ENCODE data around the gene CD6.

Gene CD6

DNA sequence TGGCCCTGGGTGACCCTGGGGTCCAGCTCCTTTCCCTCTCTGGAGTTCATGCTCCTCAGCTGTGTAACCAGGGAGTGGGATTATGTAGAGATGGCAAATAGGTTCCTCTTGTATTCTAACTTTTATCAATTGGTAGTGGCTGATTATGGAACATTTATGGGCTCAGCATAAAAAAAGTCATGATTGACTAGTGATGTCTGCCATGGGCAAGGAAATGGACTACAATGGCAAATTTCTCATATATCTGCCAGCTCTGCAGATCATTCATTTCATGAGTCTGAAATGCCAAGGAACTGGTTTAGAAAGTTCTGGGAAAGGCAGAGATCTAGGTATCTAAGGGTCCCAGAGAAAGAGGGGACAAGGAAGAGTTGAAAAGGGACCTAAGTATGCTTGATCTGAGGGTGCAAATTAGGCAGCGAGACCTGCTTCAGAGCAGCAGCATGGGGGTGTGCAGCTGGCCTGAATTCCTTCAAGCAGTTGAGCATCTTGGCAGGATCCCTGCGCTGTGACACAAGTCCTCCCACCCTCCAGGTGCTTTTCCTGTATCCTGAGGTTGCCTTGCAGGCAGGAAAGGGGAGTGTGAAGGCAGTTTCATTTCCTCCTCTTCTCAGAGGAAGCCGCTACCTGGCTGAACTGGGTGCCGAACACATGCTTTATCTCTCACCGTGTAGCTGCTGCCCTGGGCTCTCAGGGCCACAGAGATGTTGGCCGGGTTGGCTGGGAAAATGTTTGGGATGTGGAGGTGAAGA lies 29.9 kb upstream of the CD6 start:
- no peak for TF ChIP-seq PAX5 (IDR thresholded peaks at IDR 0.05; ENCODE audit: insufficient read depth, low read length, severe bottlenecking)
- peak; percentile 53; the same call in 1 of the 2 replicates for TF ChIP-seq SPI1 (IDR thresholded peaks at IDR 0.05; ENCODE audit: low read depth, low read length)
- DNase-seq (ENCODE audit: insufficient read length, low spot score) = no peak
- no peak for FAIRE-seq

DNA sequence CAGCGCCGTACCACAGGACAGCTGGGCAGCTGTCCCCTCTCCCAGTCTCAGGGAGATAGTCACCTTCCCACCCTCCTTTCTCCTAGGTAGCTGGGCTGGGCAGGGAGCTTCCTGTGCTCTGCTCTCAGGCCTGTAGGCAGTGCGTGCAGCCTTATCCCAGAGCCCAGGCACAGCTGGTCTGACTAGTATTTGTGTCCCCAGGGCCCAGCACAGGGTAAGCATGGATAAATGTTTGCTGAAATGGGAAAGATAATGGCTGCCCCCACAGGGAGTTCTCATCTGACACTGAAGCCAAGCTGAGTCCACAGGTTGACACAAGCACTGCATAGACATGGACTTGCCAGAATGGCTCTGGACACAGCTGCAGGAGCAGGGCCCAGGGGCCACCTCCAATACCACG lies 29.3 kb upstream of the CD6 start:
- FAIRE-seq (no peak), DNase-seq (ENCODE audit: insufficient read length, low spot score) (no peak)
- TF ChIP-seq POU2F2 (IDR thresholded peaks at IDR 0.05; ENCODE audit: low read depth, low read length) (no peak), SPI1 (IDR thresholded peaks at IDR 0.05; ENCODE audit: low read depth, low read length) (no peak), PAX5 (IDR thresholded peaks at IDR 0.05; ENCODE audit: insufficient read depth, low read length, severe bottlenecking) (no peak), TAF1 (IDR thresholded peaks at IDR 0.05; ENCODE audit: low read depth, low read length) (no peak), POLR2AphosphoS5 (IDR thresholded peaks at IDR 0.05; ENCODE audit: low read depth, low read length) (no peak)

DNA sequence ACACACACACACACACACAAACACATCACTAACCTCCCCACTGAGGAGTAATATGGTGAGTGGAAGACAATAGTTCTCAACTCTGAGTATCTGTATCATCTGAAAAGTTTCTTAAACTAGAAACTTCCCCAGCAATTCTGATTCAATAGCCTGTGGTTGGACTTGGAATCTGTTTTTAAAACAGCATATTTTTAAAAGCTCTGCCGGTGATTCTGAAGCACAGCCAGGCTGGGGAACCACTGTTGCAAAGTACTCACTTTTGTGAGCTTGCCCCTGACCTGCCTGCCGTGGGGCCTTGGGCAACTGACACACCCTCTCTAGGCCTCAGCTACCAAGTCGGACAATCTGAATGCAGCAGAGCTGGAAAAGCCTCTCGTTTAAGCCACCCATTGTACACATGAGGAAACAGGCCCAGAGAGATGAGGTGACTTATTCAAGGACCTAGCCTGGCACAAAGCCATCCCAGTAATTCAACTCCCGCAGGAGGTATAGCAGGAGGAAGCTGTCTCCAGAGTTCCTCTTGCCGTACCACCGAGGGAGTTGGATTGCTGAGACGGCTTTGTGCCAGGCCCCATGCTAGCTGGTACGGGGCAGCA lies 28.4 kb upstream of the CD6 start:
- DNase-seq (ENCODE audit: insufficient read length, low spot score) = no peak
- FAIRE-seq = no peak
- TF ChIP-seq TAF1 (IDR thresholded peaks at IDR 0.05; ENCODE audit: low read depth, low read length) (no peak), POLR2A (IDR thresholded peaks at IDR 0.05; ENCODE audit: low read depth, low read length) (no peak), PAX5 (IDR thresholded peaks at IDR 0.05; ENCODE audit: insufficient read depth, low read length, severe bottlenecking) (no peak), POLR2AphosphoS5 (IDR thresholded peaks at IDR 0.05; ENCODE audit: low read depth, low read length) (no peak), POU2F2 (IDR thresholded peaks at IDR 0.05; ENCODE audit: low read depth, low read length) (no peak), SPI1 (IDR thresholded peaks at IDR 0.05; ENCODE audit: low read depth, low read length) (no peak)

DNA sequence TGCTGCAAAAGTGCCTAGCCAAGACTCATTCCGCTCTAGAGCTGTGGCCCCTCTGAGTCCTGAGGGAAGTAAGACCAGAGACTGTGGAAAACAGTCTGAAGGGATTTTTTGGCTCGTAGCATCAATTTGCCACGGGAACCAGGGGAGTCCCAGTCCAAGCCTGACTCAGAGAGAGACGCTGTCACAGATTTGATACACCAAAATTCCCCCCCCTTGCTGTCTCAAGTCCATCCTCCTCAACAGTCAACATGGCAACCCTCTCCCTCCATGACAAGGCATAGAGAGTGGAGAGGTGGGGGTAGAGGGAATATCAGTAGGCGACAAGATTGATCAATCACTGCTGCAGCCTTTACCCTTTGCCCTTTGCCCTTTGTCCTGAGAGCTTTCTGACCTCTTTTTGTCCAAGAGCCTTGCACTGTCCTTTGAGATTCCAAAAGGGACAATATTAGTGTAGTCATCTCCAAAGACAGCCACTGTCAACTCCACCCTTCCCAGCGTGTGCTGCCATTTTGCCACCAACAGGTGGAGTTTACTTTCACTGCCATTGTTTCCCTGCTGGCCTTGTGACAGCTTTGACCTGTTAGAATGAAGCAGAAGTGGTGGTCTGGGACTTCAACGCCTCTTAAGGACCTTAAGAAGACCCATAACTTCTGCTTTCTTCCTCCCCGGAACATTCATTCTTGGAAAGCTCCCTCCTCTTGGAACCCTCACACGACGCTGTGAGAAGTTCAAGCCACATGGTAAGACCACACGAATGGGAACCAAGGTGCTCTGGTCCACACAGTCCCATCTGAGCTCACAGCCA lies 26.8 kb upstream of the CD6 start:
- DNase-seq (ENCODE audit: insufficient read length, low spot score) (no peak), FAIRE-seq (no peak)
- TF ChIP-seq POLR2AphosphoS5 (IDR thresholded peaks at IDR 0.05; ENCODE audit: low read depth, low read length) = no peak
- TF ChIP-seq POU2F2 (IDR thresholded peaks at IDR 0.05; ENCODE audit: low read depth, low read length) = no peak
- TF ChIP-seq POLR2A (IDR thresholded peaks at IDR 0.05; ENCODE audit: low read depth, low read length) = no peak
- no peak for TF ChIP-seq SPI1 (IDR thresholded peaks at IDR 0.05; ENCODE audit: low read depth, low read length)
- TF ChIP-seq TAF1 (IDR thresholded peaks at IDR 0.05; ENCODE audit: low read depth, low read length) = no peak
- no peak for TF ChIP-seq PAX5 (IDR thresholded peaks at IDR 0.05; ENCODE audit: insufficient read depth, low read length, severe bottlenecking)

DNA sequence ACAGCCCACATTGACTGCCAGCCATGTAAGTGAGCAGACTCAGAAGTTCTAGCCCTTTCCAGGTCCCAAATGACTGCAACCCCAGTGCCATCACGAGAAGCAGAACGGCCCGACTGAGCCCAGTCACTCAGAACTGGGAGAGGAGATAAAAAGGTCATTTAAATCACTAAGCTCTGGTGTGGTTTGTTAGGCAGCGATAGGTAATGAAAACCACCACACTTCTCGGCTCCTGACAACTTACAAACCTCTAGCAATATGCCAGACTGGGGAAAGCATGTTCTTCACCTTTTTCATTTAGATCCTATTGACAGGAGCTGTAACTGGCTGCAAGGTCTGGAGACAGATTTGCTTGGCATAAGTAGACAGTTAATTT lies 26.2 kb upstream of the CD6 start:
- no peak for TF ChIP-seq POU2F2 (IDR thresholded peaks at IDR 0.05; ENCODE audit: low read depth, low read length)
- TF ChIP-seq TAF1 (IDR thresholded peaks at IDR 0.05; ENCODE audit: low read depth, low read length) = no peak
- TF ChIP-seq POLR2A (IDR thresholded peaks at IDR 0.05; ENCODE audit: low read depth, low read length) = no peak
- TF ChIP-seq SPI1 (IDR thresholded peaks at IDR 0.05; ENCODE audit: low read depth, low read length) = no peak
- no peak for TF ChIP-seq POLR2AphosphoS5 (IDR thresholded peaks at IDR 0.05; ENCODE audit: low read depth, low read length)
- TF ChIP-seq PAX5 (IDR thresholded peaks at IDR 0.05; ENCODE audit: insufficient read depth, low read length, severe bottlenecking) = no peak
- FAIRE-seq = no peak

DNA sequence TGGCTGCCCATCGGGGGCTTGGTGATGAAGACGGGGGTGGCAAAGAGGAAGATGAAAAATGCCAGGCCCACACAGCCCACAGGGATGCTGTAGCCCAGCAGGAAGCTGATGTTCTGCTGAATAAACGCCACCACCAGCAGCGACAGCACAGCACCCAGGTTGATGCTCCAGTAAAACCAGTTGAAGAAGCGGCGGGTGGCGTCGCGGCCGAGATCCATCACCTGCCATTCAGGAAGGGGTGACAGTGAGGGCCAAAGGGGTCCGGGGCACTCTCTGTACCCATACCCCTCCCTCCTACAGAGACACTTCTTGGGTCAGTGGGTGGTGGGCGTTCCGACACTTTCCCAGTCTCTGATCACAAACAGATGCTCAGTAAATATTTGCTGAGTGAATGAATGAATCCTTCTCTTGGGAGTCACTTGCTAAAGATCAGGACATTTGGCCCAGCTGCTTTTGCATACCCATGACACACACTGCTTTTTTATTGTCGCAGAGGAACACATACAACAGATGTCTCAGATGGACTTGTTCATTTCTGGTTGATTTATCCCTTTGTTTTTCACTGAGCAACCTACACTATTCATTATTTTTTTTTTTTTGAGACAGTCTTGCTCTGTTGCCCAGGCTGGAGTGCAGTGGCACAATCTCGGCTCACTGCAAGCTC lies 24.7 kb upstream of the CD6 start:
- DNase-seq (ENCODE audit: insufficient read length, low spot score) (no peak), FAIRE-seq (no peak)
- no peak for TF ChIP-seq PAX5 (IDR thresholded peaks at IDR 0.05; ENCODE audit: insufficient read depth, low read length, severe bottlenecking)
- TF ChIP-seq TAF1 (IDR thresholded peaks at IDR 0.05; ENCODE audit: low read depth, low read length) = no peak
- TF ChIP-seq POLR2A (IDR thresholded peaks at IDR 0.05; ENCODE audit: low read depth, low read length) = no peak
- no peak for TF ChIP-seq POU2F2 (IDR thresholded peaks at IDR 0.05; ENCODE audit: low read depth, low read length)
- TF ChIP-seq POLR2AphosphoS5 (IDR thresholded peaks at IDR 0.05; ENCODE audit: low read depth, low read length) = no peak
- TF ChIP-seq SPI1 (IDR thresholded peaks at IDR 0.05; ENCODE audit: low read depth, low read length) = no peak

More for the DNA sequence above, 26.2 kb upstream of the CD6 start:
- no peak for DNase-seq (ENCODE audit: insufficient read length, low spot score)

DNA sequence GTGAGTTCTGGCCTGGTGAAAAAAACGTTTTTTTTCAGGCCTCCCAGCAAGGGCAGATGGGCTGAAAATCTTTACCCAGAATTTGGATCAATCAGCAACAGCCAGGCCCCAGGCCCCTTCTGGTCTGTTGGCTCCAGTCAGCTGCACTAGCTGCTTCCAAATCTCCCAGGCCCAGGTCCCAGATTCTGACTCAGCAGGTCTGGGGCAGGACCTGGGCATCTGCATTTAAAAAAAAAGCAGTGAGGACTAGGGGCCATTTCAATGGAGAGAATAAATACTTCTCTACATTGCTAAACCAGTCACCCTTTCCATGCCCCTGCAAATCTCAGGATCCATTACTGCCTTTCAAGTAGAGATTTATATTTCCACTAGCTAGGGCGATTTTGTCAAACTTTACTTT lies 23.8 kb upstream of the CD6 start:
- no peak for DNase-seq (ENCODE audit: insufficient read length, low spot score)
- no peak for TF ChIP-seq POLR2AphosphoS5 (IDR thresholded peaks at IDR 0.05; ENCODE audit: low read depth, low read length)
- no peak for TF ChIP-seq POU2F2 (IDR thresholded peaks at IDR 0.05; ENCODE audit: low read depth, low read length)
- TF ChIP-seq PAX5 (IDR thresholded peaks at IDR 0.05; ENCODE audit: insufficient read depth, low read length, severe bottlenecking) = no peak
- no peak for TF ChIP-seq POLR2A (IDR thresholded peaks at IDR 0.05; ENCODE audit: low read depth, low read length)
- TF ChIP-seq SPI1 (IDR thresholded peaks at IDR 0.05; ENCODE audit: low read depth, low read length) = no peak
- no peak for TF ChIP-seq TAF1 (IDR thresholded peaks at IDR 0.05; ENCODE audit: low read depth, low read length)
- no peak for FAIRE-seq

DNA sequence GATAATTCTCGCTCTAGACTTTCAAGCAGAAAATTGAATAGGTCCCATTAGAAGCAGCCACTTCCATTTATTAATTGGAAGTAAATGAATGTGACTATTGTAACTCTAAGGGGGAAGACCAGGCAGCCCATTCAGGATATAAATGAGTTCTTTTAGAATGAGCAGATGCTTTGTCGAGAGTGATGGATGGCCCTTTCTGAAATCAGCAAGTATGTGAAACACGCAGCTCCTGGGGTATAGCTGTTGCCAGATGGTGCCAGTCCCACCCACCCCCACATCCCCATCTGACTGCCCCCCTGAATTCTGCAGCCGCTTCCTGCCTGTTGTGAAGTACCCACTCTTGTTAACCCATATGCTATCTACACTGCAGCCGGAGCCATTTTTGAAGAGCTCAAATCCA lies 23.2 kb upstream of the CD6 start:
- no peak for TF ChIP-seq POLR2AphosphoS5 (IDR thresholded peaks at IDR 0.05; ENCODE audit: low read depth, low read length)
- TF ChIP-seq PAX5 (IDR thresholded peaks at IDR 0.05; ENCODE audit: insufficient read depth, low read length, severe bottlenecking) = no peak
- TF ChIP-seq SPI1 (IDR thresholded peaks at IDR 0.05; ENCODE audit: low read depth, low read length) = no peak
- TF ChIP-seq TAF1 (IDR thresholded peaks at IDR 0.05; ENCODE audit: low read depth, low read length) = no peak
- TF ChIP-seq POLR2A (IDR thresholded peaks at IDR 0.05; ENCODE audit: low read depth, low read length) = no peak
- no peak for TF ChIP-seq POU2F2 (IDR thresholded peaks at IDR 0.05; ENCODE audit: low read depth, low read length)
- FAIRE-seq = no peak
- DNase-seq (ENCODE audit: insufficient read length, low spot score) = no peak

DNA sequence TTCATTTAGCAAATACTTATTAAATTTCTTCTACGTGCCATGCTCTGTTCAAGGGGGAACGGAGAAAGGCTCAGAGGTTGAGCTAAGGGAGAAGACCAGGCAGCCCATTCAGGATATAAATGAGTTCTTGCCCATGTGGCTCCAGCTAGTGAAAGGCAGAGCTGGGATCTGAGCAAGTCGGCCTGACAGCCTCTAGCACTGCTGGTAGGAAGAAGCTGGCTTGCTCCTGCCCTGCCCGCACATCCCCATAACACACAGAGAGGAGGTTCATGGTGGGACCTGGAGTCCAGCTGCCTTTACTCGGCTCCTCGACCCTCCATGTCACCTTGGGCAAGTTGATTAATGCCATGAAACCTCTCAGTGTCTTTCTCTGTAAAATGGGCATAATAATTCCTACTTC lies 21.5 kb upstream of the CD6 start:
- no peak for TF ChIP-seq PAX5 (IDR thresholded peaks at IDR 0.05; ENCODE audit: insufficient read depth, low read length, severe bottlenecking)
- TF ChIP-seq POLR2AphosphoS5 (IDR thresholded peaks at IDR 0.05; ENCODE audit: low read depth, low read length) = no peak
- TF ChIP-seq SPI1 (IDR thresholded peaks at IDR 0.05; ENCODE audit: low read depth, low read length) = no peak
- no peak for TF ChIP-seq TAF1 (IDR thresholded peaks at IDR 0.05; ENCODE audit: low read depth, low read length)
- no peak for TF ChIP-seq POU2F2 (IDR thresholded peaks at IDR 0.05; ENCODE audit: low read depth, low read length)
- no peak for TF ChIP-seq POLR2A (IDR thresholded peaks at IDR 0.05; ENCODE audit: low read depth, low read length)

More for the DNA sequence above, 21.5 kb upstream of the CD6 start:
- FAIRE-seq (peak; percentile 84), DNase-seq (ENCODE audit: insufficient read length, low spot score) (no peak)
